Right ventricle myocardium inferior (tissue), 1 donor: ENCODE results near the gene NKX2-3. TPM values are rescaled to one million over a fixed set of nuclear protein-coding genes. Genes with fewer than 3 reads are reported as not detected.

ENCODE experiments used
- ATAC-seq: fragments of 200-7000 bp; cut with Tn5 transposase; one replicate; pipeline ENCODE4 v1.9.1; 2020; ENCODE audit warnings: mild to moderate bottlenecking, moderate library complexity
- DNase-seq: peaks from one replicate; pipeline ENCODE4 v3.0.0; 2021; ENCODE audit errors: missing footprints
- intact Hi-C: fragments of 100-400 bp; cut with DNase I; formaldehyde crosslinking; loops from one replicate; pipeline ENCODE4 v1.11.0; 2022
- long read RNA-seq: library from polyadenylated mRNA; unstranded; transcript quantifications from one replicate; pipeline ENCODE4 v2.0.0, GENCODE V29; 2021
- total RNA-seq: library from RNA; stranded (reverse); fragmentation: NEBNext Ultra II Directional; extraction: Animal tissue kit (Norgen Biotek cat#: 25700); gene quantifications from one replicate; pipeline ENCODE4 v1.2.1, GENCODE V29; 2021
- donor health status: DM: no; HTN: yes; CAD: no; lungs with severe emphysema.

Gene NKX2-3
- total RNA-seq = not detected
- long read RNA-seq = 0 reads

GRCh38 chr10:99532687-99533495 is at the start of gene NKX2-3:
Gene NKX2-3, plus strand, starts transcription at chr10:99532942. Its CDS starts 190 bp downstream, at chr10:99533132.
- intact Hi-C loops = no loop called here
- DNase-seq (peak; percentile 84), ATAC-seq (peak; percentile 54)

GRCh38 chr10:99484626-99485581 is 47.8 kb upstream of the NKX2-3 start:
- DNase-seq (no peak), ATAC-seq (no peak)
- intact Hi-C loops = no loop called here

GRCh38 chr10:99487125-99487807 is 45.5 kb upstream of the NKX2-3 start:
- DNase-seq (no peak), ATAC-seq (no peak)
- intact Hi-C loops = no loop called here

GRCh38 chr10:99489271-99489670 is 43.5 kb upstream of the NKX2-3 start:
- DNase-seq (no peak), ATAC-seq (no peak)
- intact Hi-C loops = no loop called here

GRCh38 chr10:99497343-99498025 is 35.3 kb upstream of the NKX2-3 start:
- DNase-seq (no peak), ATAC-seq (no peak)
- intact Hi-C loops = no loop called here

GRCh38 chr10:99506416-99506815 is 26.3 kb upstream of the NKX2-3 start:
- ATAC-seq (no peak), DNase-seq (no peak)
- intact Hi-C loops = no loop called here

- ATAC-seq = no peak
- intact Hi-C loops = no loop called here
- DNase-seq = no peak
These were observed 25.5 kb upstream of the NKX2-3 start for GRCh38 chr10:99507265-99507664.

GRCh38 chr10:99513061-99513460 is 19.7 kb upstream of the NKX2-3 start:
- intact Hi-C loops = no loop called here
- ATAC-seq (no peak), DNase-seq (no peak)

GRCh38 chr10:99519690-99520039 is 13.1 kb upstream of the NKX2-3 start:
- DNase-seq (no peak), ATAC-seq (no peak)
- intact Hi-C loops = no loop called here

GRCh38 chr10:99520040-99520846 is 12.5 kb upstream of the NKX2-3 start:
- DNase-seq (no peak), ATAC-seq (no peak)
- intact Hi-C loops = no loop called here

GRCh38 chr10:99520847-99521764 is 11.6 kb upstream of the NKX2-3 start:
- no peak for ATAC-seq
- intact Hi-C loops = no loop called here

GRCh38 chr10:99521765-99522469 is 10.8 kb upstream of the NKX2-3 start:
- ATAC-seq = no peak
- no peak for DNase-seq
- intact Hi-C loops = no loop called here

More at GRCh38 chr10:99520847-99521764, 11.6 kb upstream of the NKX2-3 start:
- DNase-seq = no peak

- DNase-seq (no peak), ATAC-seq (no peak)
- intact Hi-C loops = no loop called here
These were observed 10.1 kb upstream of the NKX2-3 start for GRCh38 chr10:99522470-99523250.

GRCh38 chr10:99523251-99523773 is 9.4 kb upstream of the NKX2-3 start:
- DNase-seq = no peak
- intact Hi-C loops = no loop called here
- ATAC-seq = no peak

GRCh38 chr10:99524050-99524666 is 8.6 kb upstream of the NKX2-3 start:
- no peak for ATAC-seq
- intact Hi-C loops = no loop called here

More at GRCh38 chr10:99524050-99524666, 8.6 kb upstream of the NKX2-3 start:
- no peak for DNase-seq
